B cell (primary cell): ENCODE measurements around the gene SRGAP1.

ENCODE experiments used
- EZH2 ChIP-seq: IDR thresholded peaks from 2 replicates; pipeline ENCODE4 v1.6.1; 2012; ENCODE audit warnings: borderline replicate concordance, low read depth, mild to moderate bottlenecking, moderate library complexity, low read length; ENCODE audit not compliant: insufficient read depth, poor library complexity, severe bottlenecking
- TF ChIP-seq, protein P1 (sequence below): fragments of 200-600 bp; IDR thresholded peaks from one replicate; pipeline ENCODE4 v1.8.0; 2022; ENCODE audit warnings: antibody characterized with exemption, mild to moderate bottlenecking

DNA sequence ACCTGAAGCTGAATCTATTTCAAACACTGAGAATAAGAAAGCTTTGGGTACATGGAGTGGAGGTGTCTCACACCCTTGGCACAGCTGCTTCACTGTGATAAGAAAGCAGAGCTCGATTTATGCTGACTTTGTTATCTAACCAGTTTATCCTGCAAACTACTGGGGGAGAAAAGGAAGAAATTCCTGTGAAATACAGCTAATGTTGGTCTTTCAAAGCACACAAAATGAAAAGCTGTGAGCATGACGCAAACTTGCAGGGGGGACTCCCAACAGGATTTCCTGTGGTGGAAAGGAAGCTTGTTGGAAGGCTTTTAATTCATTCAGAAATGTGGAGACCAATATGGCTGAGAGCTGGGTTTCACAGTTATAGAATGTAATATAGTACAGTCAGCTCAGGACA, 53.4 kb downstream of the SRGAP1 start:
- TF ChIP-seq, protein P1, sequence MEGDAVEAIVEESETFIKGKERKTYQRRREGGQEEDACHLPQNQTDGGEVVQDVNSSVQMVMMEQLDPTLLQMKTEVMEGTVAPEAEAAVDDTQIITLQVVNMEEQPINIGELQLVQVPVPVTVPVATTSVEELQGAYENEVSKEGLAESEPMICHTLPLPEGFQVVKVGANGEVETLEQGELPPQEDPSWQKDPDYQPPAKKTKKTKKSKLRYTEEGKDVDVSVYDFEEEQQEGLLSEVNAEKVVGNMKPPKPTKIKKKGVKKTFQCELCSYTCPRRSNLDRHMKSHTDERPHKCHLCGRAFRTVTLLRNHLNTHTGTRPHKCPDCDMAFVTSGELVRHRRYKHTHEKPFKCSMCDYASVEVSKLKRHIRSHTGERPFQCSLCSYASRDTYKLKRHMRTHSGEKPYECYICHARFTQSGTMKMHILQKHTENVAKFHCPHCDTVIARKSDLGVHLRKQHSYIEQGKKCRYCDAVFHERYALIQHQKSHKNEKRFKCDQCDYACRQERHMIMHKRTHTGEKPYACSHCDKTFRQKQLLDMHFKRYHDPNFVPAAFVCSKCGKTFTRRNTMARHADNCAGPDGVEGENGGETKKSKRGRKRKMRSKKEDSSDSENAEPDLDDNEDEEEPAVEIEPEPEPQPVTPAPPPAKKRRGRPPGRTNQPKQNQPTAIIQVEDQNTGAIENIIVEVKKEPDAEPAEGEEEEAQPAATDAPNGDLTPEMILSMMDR, result no peak
- no peak for TF ChIP-seq EZH2
